ENCODE results near the gene TSPAN18.

- no peak for TF ChIP-seq EZH2phosphoT487 (IDR thresholded peaks at IDR 0.05; ENCODE audit: borderline replicate concordance, low read depth, low read length)
- TF ChIP-seq, protein P1, sequence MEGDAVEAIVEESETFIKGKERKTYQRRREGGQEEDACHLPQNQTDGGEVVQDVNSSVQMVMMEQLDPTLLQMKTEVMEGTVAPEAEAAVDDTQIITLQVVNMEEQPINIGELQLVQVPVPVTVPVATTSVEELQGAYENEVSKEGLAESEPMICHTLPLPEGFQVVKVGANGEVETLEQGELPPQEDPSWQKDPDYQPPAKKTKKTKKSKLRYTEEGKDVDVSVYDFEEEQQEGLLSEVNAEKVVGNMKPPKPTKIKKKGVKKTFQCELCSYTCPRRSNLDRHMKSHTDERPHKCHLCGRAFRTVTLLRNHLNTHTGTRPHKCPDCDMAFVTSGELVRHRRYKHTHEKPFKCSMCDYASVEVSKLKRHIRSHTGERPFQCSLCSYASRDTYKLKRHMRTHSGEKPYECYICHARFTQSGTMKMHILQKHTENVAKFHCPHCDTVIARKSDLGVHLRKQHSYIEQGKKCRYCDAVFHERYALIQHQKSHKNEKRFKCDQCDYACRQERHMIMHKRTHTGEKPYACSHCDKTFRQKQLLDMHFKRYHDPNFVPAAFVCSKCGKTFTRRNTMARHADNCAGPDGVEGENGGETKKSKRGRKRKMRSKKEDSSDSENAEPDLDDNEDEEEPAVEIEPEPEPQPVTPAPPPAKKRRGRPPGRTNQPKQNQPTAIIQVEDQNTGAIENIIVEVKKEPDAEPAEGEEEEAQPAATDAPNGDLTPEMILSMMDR (conservative IDR thresholded peaks at IDR 0.05; ENCODE audit: low read length), result no peak
Measured at GRCh38 chr11:44716256-44716655, 10.5 kb upstream of the TSPAN18 start.
